Dendritic cell treated with granulocyte-macrophage colony-stimulating factor and Interleukin-4, amounts not matched to agents 40 ng/mL and 50 ng/mL, for 4 days (primary cell): ENCODE measurements around the gene MPI.

Experiments
- H3K27ac Mint-ChIP-seq: one replicate; pipeline ENCODE4 v1.8.0; 2022; ENCODE audit warnings: mild to moderate bottlenecking, mixed read lengths
- H3K27me3 Mint-ChIP-seq: one replicate; pipeline ENCODE4 v1.8.0; 2022; ENCODE audit warnings: mild to moderate bottlenecking, mixed read lengths
- H3K36me3 Mint-ChIP-seq: one replicate; pipeline ENCODE4 v1.8.0; 2022; ENCODE audit warnings: low read depth, mixed read lengths
- H3K4me1 Mint-ChIP-seq: one replicate; pipeline ENCODE4 v1.8.0; 2022; ENCODE audit warnings: low read depth, mixed read lengths
- H3K4me3 Mint-ChIP-seq: one replicate; pipeline ENCODE4 v1.8.0; 2022; ENCODE audit warnings: mild to moderate bottlenecking, moderate library complexity, mixed read lengths
- H3K9me3 Mint-ChIP-seq: one replicate; pipeline ENCODE4 v1.8.0; 2022; ENCODE audit warnings: mixed read lengths
- intact Hi-C: fragments of 100-400 bp; cut with micrococcal nuclease; formaldehyde crosslinking; loops from one replicate; pipeline ENCODE4 v1.15.0; 2022

Gene MPI

DNA sequence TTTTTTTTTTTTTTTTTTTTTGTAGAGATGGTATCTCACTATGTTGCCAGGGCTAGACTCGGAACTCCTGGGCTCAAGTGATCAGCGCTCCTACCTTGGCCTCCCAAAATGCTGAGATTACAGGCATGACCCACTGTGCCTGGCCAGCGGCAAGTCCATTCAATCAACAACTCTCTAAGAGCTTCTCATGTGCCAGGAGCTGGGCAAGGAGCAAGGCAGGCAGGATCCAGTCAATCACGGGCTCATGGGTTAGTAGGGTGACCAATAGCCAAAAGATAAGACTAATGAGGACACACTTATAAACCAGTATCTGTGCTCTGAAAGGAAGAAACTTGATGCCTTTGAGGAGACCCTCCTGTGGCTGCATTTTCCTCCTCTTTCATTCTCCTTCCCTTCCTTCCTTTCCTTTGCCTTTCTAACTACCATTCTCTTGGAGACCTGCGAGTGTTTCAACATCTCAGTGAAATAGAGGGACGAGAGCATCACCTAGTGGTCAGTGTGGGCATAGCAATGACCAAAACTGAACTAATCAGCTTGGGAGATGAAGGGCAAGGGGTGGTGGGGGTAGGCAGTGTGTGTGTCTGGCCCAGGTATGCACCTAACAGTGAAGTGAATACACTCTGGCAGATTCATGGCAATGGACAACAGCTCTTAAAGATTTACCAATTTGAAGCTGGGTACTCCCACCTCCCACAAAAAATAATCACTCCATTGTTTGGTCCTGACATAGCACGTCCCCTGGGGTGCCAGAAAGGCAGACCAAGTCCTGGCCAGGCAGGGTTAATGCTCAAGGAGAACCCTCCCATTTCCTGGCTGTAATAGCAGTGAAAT is 60.5 kb downstream of the MPI start:
- no peak overlapping the region for H3K4me3 Mint-ChIP-seq
- H3K36me3 Mint-ChIP-seq: no peaks in the 10 kb centered on the region
- peaks cover 6% of the 10 kb centered on the region for H3K27me3 Mint-ChIP-seq
- intact Hi-C loops: loop anchor here (5.0 to 10.0 kb wide), 3 partner anchors 75 to 313 kb away; partner anchors contain the start of gene PPCDC
- H3K9me3 Mint-ChIP-seq: no peaks in the 10 kb centered on the region
- H3K4me1 Mint-ChIP-seq: peaks cover 21% of the 10 kb centered on the region
- no peak overlapping the region for H3K27ac Mint-ChIP-seq

DNA sequence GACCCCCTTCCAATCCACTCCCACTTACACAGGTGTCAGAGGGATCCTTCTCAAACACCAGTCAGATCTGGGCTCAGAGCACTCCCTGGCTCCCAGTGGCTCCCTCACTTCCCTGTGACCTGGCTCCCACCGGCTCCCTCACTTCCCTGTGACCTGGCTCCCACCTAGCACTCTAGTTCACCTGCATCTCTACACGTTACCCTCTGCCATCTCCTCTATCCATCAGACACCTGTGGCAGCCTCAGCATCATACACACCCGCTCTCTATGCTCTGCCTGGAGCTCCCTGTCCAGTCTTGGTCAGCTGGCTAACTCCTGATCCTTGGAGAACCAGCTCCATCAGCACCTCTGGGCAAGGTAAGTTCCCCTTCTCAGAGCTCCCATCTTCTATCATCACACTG is 61.2 kb downstream of the MPI start:
- Mint-ChIP-seq H3K4me3 (no peak overlapping the region), H3K9me3 (no peaks in the 10 kb centered on the region), H3K36me3 (no peaks in the 10 kb centered on the region), H3K27me3 (peaks cover 13% of the 10 kb centered on the region), H3K4me1 (peaks cover 28% of the 10 kb centered on the region), H3K27ac (no peak overlapping the region)
- intact Hi-C loops: loop anchor here (5.0 to 10.0 kb wide), 3 partner anchors 74 to 314 kb away; partner anchors contain the start of gene PPCDC
